ENCODE results near the gene ATRNL1. TPM values are rescaled to one million over a fixed set of nuclear protein-coding genes. Genes with fewer than 3 reads are reported as not detected.

Gene ATRNL1
- total RNA-seq, 1 donor from 2014 or later, result 24.2 TPM

GRCh38 chr10:115957786-115958442 lies 864.7 kb downstream of the ATRNL1 start:
- Mint-ChIP-seq H3K27ac (no peak overlapping the region), H3K9me3 (ENCODE audit: low read depth) (no peaks in the 10 kb centered on the region), H3K4me3 (ENCODE audit: low read depth) (no peak overlapping the region), H3K4me1 (ENCODE audit: low read depth) (peaks cover 12% of the 10 kb centered on the region), H3K36me3 (ENCODE audit: insufficient read depth) (no peaks in the 10 kb centered on the region), H3K27me3 (no peaks in the 10 kb centered on the region)
- no peak for TF ChIP-seq CTCF (IDR thresholded peaks at IDR 0.05; ENCODE audit: unreplicated experiment)
- no peak for DNase-seq (ENCODE audit: low spot score, unreplicated experiment)

- H3K9me3 Mint-ChIP-seq (ENCODE audit: low read depth), result no peaks in the 10 kb centered on the region
- no peaks in the 10 kb centered on the region for H3K4me1 Mint-ChIP-seq (ENCODE audit: low read depth)
- DNase-seq (ENCODE audit: low spot score, unreplicated experiment), result no peak
- H3K27me3 Mint-ChIP-seq, result peaks cover 10% of the 10 kb centered on the region
- TF ChIP-seq CTCF (IDR thresholded peaks at IDR 0.05; ENCODE audit: unreplicated experiment), result peak; percentile 41
- H3K4me3 Mint-ChIP-seq (ENCODE audit: low read depth), result no peak overlapping the region
- no peak overlapping the region for H3K27ac Mint-ChIP-seq
- no peaks in the 10 kb centered on the region for H3K36me3 Mint-ChIP-seq (ENCODE audit: insufficient read depth)
Measured at GRCh38 chr10:115963848-115964247, 870.7 kb downstream of the ATRNL1 start.

GRCh38 chr10:115964827-115965226 lies 871.7 kb downstream of the ATRNL1 start:
- H3K27me3 Mint-ChIP-seq, result peaks cover 14% of the 10 kb centered on the region
- no peaks in the 10 kb centered on the region for H3K36me3 Mint-ChIP-seq (ENCODE audit: insufficient read depth)
- no peak overlapping the region for H3K27ac Mint-ChIP-seq
- H3K9me3 Mint-ChIP-seq (ENCODE audit: low read depth), result no peaks in the 10 kb centered on the region
- no peaks in the 10 kb centered on the region for H3K4me1 Mint-ChIP-seq (ENCODE audit: low read depth)
- H3K4me3 Mint-ChIP-seq (ENCODE audit: low read depth), result no peak overlapping the region
- no peak for DNase-seq (ENCODE audit: low spot score, unreplicated experiment)
- no peak for TF ChIP-seq CTCF (IDR thresholded peaks at IDR 0.05; ENCODE audit: unreplicated experiment)

- no peak overlapping the region for H3K4me3 Mint-ChIP-seq (ENCODE audit: low read depth)
- DNase-seq (ENCODE audit: low spot score, unreplicated experiment), result no peak
- TF ChIP-seq CTCF (IDR thresholded peaks at IDR 0.05; ENCODE audit: unreplicated experiment), result no peak
- no peaks in the 10 kb centered on the region for H3K9me3 Mint-ChIP-seq (ENCODE audit: low read depth)
- no peak overlapping the region for H3K27ac Mint-ChIP-seq
- H3K27me3 Mint-ChIP-seq, result peaks cover 14% of the 10 kb centered on the region
- H3K36me3 Mint-ChIP-seq (ENCODE audit: insufficient read depth), result no peaks in the 10 kb centered on the region
- no peaks in the 10 kb centered on the region for H3K4me1 Mint-ChIP-seq (ENCODE audit: low read depth)
Measured at GRCh38 chr10:115965376-115965775, 872.2 kb downstream of the ATRNL1 start.

GRCh38 chr10:115968236-115968635 lies 875.1 kb downstream of the ATRNL1 start:
- Mint-ChIP-seq H3K4me1 (ENCODE audit: low read depth) (no peaks in the 10 kb centered on the region), H3K27me3 (peaks cover 28% of the 10 kb centered on the region), H3K36me3 (ENCODE audit: insufficient read depth) (no peaks in the 10 kb centered on the region), H3K27ac (no peak overlapping the region), H3K9me3 (ENCODE audit: low read depth) (no peaks in the 10 kb centered on the region), H3K4me3 (ENCODE audit: low read depth) (no peak overlapping the region)
- no peak for TF ChIP-seq CTCF (IDR thresholded peaks at IDR 0.05; ENCODE audit: unreplicated experiment)
- no peak for DNase-seq (ENCODE audit: low spot score, unreplicated experiment)
